Measurements from ENCODE around the gene GNAO1.

The GNAO1 gene

GRCh38 chr16:56244612-56245011 lies 53.3 kb downstream of the GNAO1 start:
- Mint-ChIP-seq H3K4me3 (no peak overlapping the region), H3K36me3 (no peaks in the 10 kb centered on the region), H3K27me3 (no peaks in the 10 kb centered on the region), H3K27ac (no peak overlapping the region), H3K9me3 (peaks cover 3% of the 10 kb centered on the region), H3K4me1 (peaks cover 19% of the 10 kb centered on the region)
- ATAC-seq = no peak

GRCh38 chr16:56245197-56245596 lies 53.9 kb downstream of the GNAO1 start:
- H3K36me3 Mint-ChIP-seq = no peaks in the 10 kb centered on the region
- no peak overlapping the region for H3K4me3 Mint-ChIP-seq
- peak overlapping the region; percentile 9 for H3K27ac Mint-ChIP-seq
- no peaks in the 10 kb centered on the region for H3K27me3 Mint-ChIP-seq
- peaks cover 3% of the 10 kb centered on the region for H3K9me3 Mint-ChIP-seq
- ATAC-seq = no peak
- peaks cover 19% of the 10 kb centered on the region for H3K4me1 Mint-ChIP-seq

- Mint-ChIP-seq H3K9me3 (peaks cover 3% of the 10 kb centered on the region), H3K36me3 (no peaks in the 10 kb centered on the region), H3K4me1 (peaks cover 19% of the 10 kb centered on the region), H3K27me3 (no peaks in the 10 kb centered on the region), H3K27ac (peak overlapping the region; percentile 67), H3K4me3 (no peak overlapping the region)
- peak; percentile 77 for ATAC-seq
These were observed 54.9 kb downstream of the GNAO1 start for GRCh38 chr16:56246051-56246817.

- peak; percentile 32 for ATAC-seq
- Mint-ChIP-seq H3K36me3 (no peaks in the 10 kb centered on the region), H3K4me1 (peaks cover 19% of the 10 kb centered on the region), H3K4me3 (no peak overlapping the region), H3K27me3 (no peaks in the 10 kb centered on the region), H3K27ac (peak overlapping the region; percentile 67), H3K9me3 (peaks cover 3% of the 10 kb centered on the region)
These were observed 55.7 kb downstream of the GNAO1 start for GRCh38 chr16:56247018-56247417.

- H3K36me3 Mint-ChIP-seq = no peaks in the 10 kb centered on the region
- H3K4me3 Mint-ChIP-seq = no peak overlapping the region
These were observed 56.5 kb downstream of the GNAO1 start for GRCh38 chr16:56247808-56248207.

GRCh38 chr16:56252835-56253234 lies 61.5 kb downstream of the GNAO1 start:
- peaks cover 23% of the 10 kb centered on the region for H3K27me3 Mint-ChIP-seq
- no peaks in the 10 kb centered on the region for H3K9me3 Mint-ChIP-seq
- peak; percentile 5 for ATAC-seq
- no peaks in the 10 kb centered on the region for H3K36me3 Mint-ChIP-seq
- H3K4me3 Mint-ChIP-seq = no peak overlapping the region
- H3K4me1 Mint-ChIP-seq = peaks cover 6% of the 10 kb centered on the region
- no peak overlapping the region for H3K27ac Mint-ChIP-seq

More at GRCh38 chr16:56247808-56248207, 56.5 kb downstream of the GNAO1 start:
- Mint-ChIP-seq H3K9me3 (peaks cover 3% of the 10 kb centered on the region), H3K27me3 (no peaks in the 10 kb centered on the region), H3K27ac (peak overlapping the region; percentile 67), H3K4me1 (peaks cover 19% of the 10 kb centered on the region)
- ATAC-seq = peak; percentile 57

GRCh38 chr16:56255904-56256303 lies 64.6 kb downstream of the GNAO1 start:
- no peaks in the 10 kb centered on the region for H3K9me3 Mint-ChIP-seq
- no peak overlapping the region for H3K27ac Mint-ChIP-seq
- H3K4me3 Mint-ChIP-seq = no peak overlapping the region
- peaks cover 23% of the 10 kb centered on the region for H3K27me3 Mint-ChIP-seq
- no peaks in the 10 kb centered on the region for H3K4me1 Mint-ChIP-seq
- ATAC-seq = no peak
- H3K36me3 Mint-ChIP-seq = no peaks in the 10 kb centered on the region

GRCh38 chr16:56257239-56257638 lies 66.0 kb downstream of the GNAO1 start:
- Mint-ChIP-seq H3K4me3 (no peak overlapping the region), H3K36me3 (no peaks in the 10 kb centered on the region), H3K4me1 (peaks cover 5% of the 10 kb centered on the region), H3K27me3 (peaks cover 23% of the 10 kb centered on the region), H3K9me3 (no peaks in the 10 kb centered on the region), H3K27ac (no peak overlapping the region)
- ATAC-seq = no peak

GRCh38 chr16:56257666-56258342 lies 66.5 kb downstream of the GNAO1 start:
- H3K27ac Mint-ChIP-seq = no peak overlapping the region
- no peaks in the 10 kb centered on the region for H3K9me3 Mint-ChIP-seq
- H3K4me1 Mint-ChIP-seq = peaks cover 11% of the 10 kb centered on the region
- H3K36me3 Mint-ChIP-seq = no peaks in the 10 kb centered on the region
- H3K4me3 Mint-ChIP-seq = no peak overlapping the region
- H3K27me3 Mint-ChIP-seq = peaks cover 23% of the 10 kb centered on the region
- ATAC-seq = no peak

- Mint-ChIP-seq H3K36me3 (no peaks in the 10 kb centered on the region), H3K4me1 (peaks cover 15% of the 10 kb centered on the region), H3K27ac (no peak overlapping the region), H3K4me3 (no peak overlapping the region), H3K9me3 (no peaks in the 10 kb centered on the region), H3K27me3 (peaks cover 23% of the 10 kb centered on the region)
- no peak for ATAC-seq
These were observed 67.5 kb downstream of the GNAO1 start for GRCh38 chr16:56258508-56259424.

GRCh38 chr16:56259425-56259779 lies 68.1 kb downstream of the GNAO1 start:
- ATAC-seq = no peak
- Mint-ChIP-seq H3K27ac (no peak overlapping the region), H3K9me3 (no peaks in the 10 kb centered on the region), H3K27me3 (peaks cover 22% of the 10 kb centered on the region), H3K4me3 (no peak overlapping the region), H3K36me3 (no peaks in the 10 kb centered on the region), H3K4me1 (peaks cover 15% of the 10 kb centered on the region)

GRCh38 chr16:56260378-56261160 lies 69.3 kb downstream of the GNAO1 start:
- no peak overlapping the region for H3K27ac Mint-ChIP-seq
- no peak overlapping the region for H3K4me3 Mint-ChIP-seq
- no peak for ATAC-seq
- no peaks in the 10 kb centered on the region for H3K9me3 Mint-ChIP-seq
- no peaks in the 10 kb centered on the region for H3K36me3 Mint-ChIP-seq
- H3K4me1 Mint-ChIP-seq = peaks cover 15% of the 10 kb centered on the region
- peaks cover 10% of the 10 kb centered on the region for H3K27me3 Mint-ChIP-seq

- Mint-ChIP-seq H3K4me1 (peaks cover 15% of the 10 kb centered on the region), H3K27ac (no peak overlapping the region), H3K36me3 (no peaks in the 10 kb centered on the region), H3K4me3 (no peak overlapping the region), H3K27me3 (peaks cover 3% of the 10 kb centered on the region), H3K9me3 (no peaks in the 10 kb centered on the region)
- ATAC-seq = no peak
These were observed 70.4 kb downstream of the GNAO1 start for GRCh38 chr16:56261656-56262055.

GRCh38 chr16:56262148-56262547 lies 70.9 kb downstream of the GNAO1 start:
- H3K36me3 Mint-ChIP-seq = no peaks in the 10 kb centered on the region
- no peak overlapping the region for H3K4me3 Mint-ChIP-seq
- H3K9me3 Mint-ChIP-seq = no peaks in the 10 kb centered on the region
- ATAC-seq = no peak
- H3K4me1 Mint-ChIP-seq = peaks cover 15% of the 10 kb centered on the region
- no peak overlapping the region for H3K27ac Mint-ChIP-seq
- no peaks in the 10 kb centered on the region for H3K27me3 Mint-ChIP-seq

All from stimulated activated memory B cell treated with anti-CD40 and anti-IgM and Interleukin-4, amounts not matched to agents 10 μg/mL and 1 μg/mL and 100 μg/mL, for 72 hours (primary cell).